Natural killer cell (primary cell): Measurements from ENCODE around the gene NPIPA3. TPM values are rescaled to one million over a fixed set of nuclear protein-coding genes. Genes with fewer than 3 reads are reported as not detected.
"Not testable (repeated sequence)": the region's sequence is repeated elsewhere in the genome, so short reads cannot be mapped to it uniquely, and the experiment has no call there.

Source experiments
- ATAC-seq, 3 donors: fragments of 150-1000 bp in 2 of 3; fragments of 200-7000 bp in 1 of 3; cut with Tn5 transposase; 1 replicate in 1 of 3; 2 replicates in 2 of 3; pipeline ENCODE4 v1.10.0; 2021; ENCODE audit warnings: mild to moderate bottlenecking in 2 of 3, moderate library complexity in 2 of 3
- DNase-seq, 2 donors: peaks; one replicate each; pipeline versions ENCODE4 v3.0.0 to v3.0.0-alpha.2; 2013 to 2021; ENCODE audit warnings: mixed read lengths in 1 of 2
- H3K27ac ChIP-seq: one replicate; pipeline ENCODE4 v1.5.1; 2013; ENCODE audit warnings: mild to moderate bottlenecking, low read length
- H3K27me3 ChIP-seq: one replicate; pipeline ENCODE4 v1.6.1; 2013; ENCODE audit warnings: low read length; ENCODE audit not compliant: control insufficient read depth, insufficient read depth
- H3K36me3 ChIP-seq: one replicate; pipeline ENCODE4 v1.6.1; 2013; ENCODE audit warnings: low read length; ENCODE audit not compliant: control insufficient read depth, insufficient read depth
- H3K4me1 ChIP-seq: one replicate; pipeline ENCODE4 v1.6.1; 2013; ENCODE audit warnings: low read length; ENCODE audit not compliant: control insufficient read depth, insufficient read depth
- H3K4me3 ChIP-seq: one replicate; pipeline ENCODE4 v1.5.1; 2013; ENCODE audit warnings: low read length
- H3K9me3 ChIP-seq: one replicate; pipeline ENCODE4 v1.6.1; 2013; ENCODE audit warnings: low read length; ENCODE audit not compliant: control insufficient read depth, insufficient read depth
- H3K27ac Mint-ChIP-seq, 2 donors: one replicate each; pipeline ENCODE4 v1.8.0; 2022; ENCODE audit warnings: mild to moderate bottlenecking in 2 of 2, mixed read lengths in 2 of 2, moderate library complexity in 1 of 2
- H3K27me3 Mint-ChIP-seq, 2 donors: one replicate each; pipeline ENCODE4 v1.8.0; 2022; ENCODE audit warnings: low read depth in 2 of 2, mixed read lengths in 2 of 2
- H3K36me3 Mint-ChIP-seq: one replicate; pipeline ENCODE4 v1.8.0; 2022; ENCODE audit warnings: mixed read lengths
- H3K4me1 Mint-ChIP-seq, 2 donors: one replicate each; pipeline ENCODE4 v1.8.0; 2022; ENCODE audit warnings: mixed read lengths in 2 of 2
- H3K4me3 Mint-ChIP-seq: one replicate; pipeline ENCODE4 v1.8.0; 2022; ENCODE audit warnings: mild to moderate bottlenecking, moderate library complexity, mixed read lengths
- H3K9me3 Mint-ChIP-seq, 2 donors: one replicate each; pipeline ENCODE4 v1.8.0; 2022; ENCODE audit warnings: mixed read lengths in 2 of 2
- WGBS: methylation state at CpG from one replicate; pipeline ENCODE4 v1.1.7; 2013; ENCODE audit warnings: missing lambda C conversion rate; ENCODE audit not compliant: insufficient coverage; 5-methylcytosine and 5-hydroxymethylcytosine counted together
- intact Hi-C: fragments of 100-400 bp; cut with micrococcal nuclease; formaldehyde crosslinking; loops from one replicate; pipeline ENCODE4 v1.14.2; 2022
- total RNA-seq, 4 donors: library from RNA; stranded (reverse); fragments of 120-200 nt in 1 of 4; gene quantifications; one replicate each; pipeline versions ENCODE4 v1.2.3 to v1.2.4, GENCODE V29; 2013 to 2022

NPIPA3 gene
- total RNA-seq, 3 donors from 2014 or later (not counting 1 experiment from before 2014, with no cell fraction given) = 3.1 TPM; not detected in 2

- H3K27ac Mint-ChIP-seq = not testable (repeated sequence)
These were observed 30.0 kb downstream of the NPIPA3 start for GRCh38 chr16:14733233-14733632.

GRCh38 chr16:14740832-14741385, 37.7 kb downstream of the NPIPA3 start:
- WGBS = no CpG with 5 or more reads among the region's 10 CpGs
- H3K27ac ChIP-seq, ATAC-seq, H3K4me1 Mint-ChIP-seq, H3K27me3 Mint-ChIP-seq, H3K4me3 Mint-ChIP-seq, H3K9me3 Mint-ChIP-seq, DNase-seq, H3K36me3 ChIP-seq, intact Hi-C loops, H3K27ac Mint-ChIP-seq, H3K4me3 ChIP-seq, H3K36me3 Mint-ChIP-seq, H3K9me3 ChIP-seq, H3K4me1 ChIP-seq, H3K27me3 ChIP-seq: not testable (repeated sequence)

More at GRCh38 chr16:14733233-14733632, 30.0 kb downstream of the NPIPA3 start:
- H3K36me3 Mint-ChIP-seq, H3K4me3 ChIP-seq, H3K27me3 Mint-ChIP-seq, H3K27ac ChIP-seq, DNase-seq, H3K36me3 ChIP-seq, intact Hi-C loops, ATAC-seq, H3K4me1 ChIP-seq, H3K4me1 Mint-ChIP-seq, H3K9me3 ChIP-seq, H3K9me3 Mint-ChIP-seq, H3K4me3 Mint-ChIP-seq, H3K27me3 ChIP-seq: not testable (repeated sequence)
- no CpG with 5 or more reads among the region's 28 CpGs for WGBS

- H3K27me3 Mint-ChIP-seq, H3K9me3 Mint-ChIP-seq, DNase-seq, H3K9me3 ChIP-seq, H3K4me3 ChIP-seq, H3K27ac Mint-ChIP-seq, intact Hi-C loops, H3K36me3 Mint-ChIP-seq, H3K27ac ChIP-seq, H3K4me3 Mint-ChIP-seq, H3K4me1 Mint-ChIP-seq, ATAC-seq, H3K4me1 ChIP-seq, H3K27me3 ChIP-seq, H3K36me3 ChIP-seq: not testable (repeated sequence)
- WGBS = no CpG with 5 or more reads among the region's 11 CpGs
These were observed 38.6 kb downstream of the NPIPA3 start for GRCh38 chr16:14741794-14742193.

- H3K27me3 Mint-ChIP-seq, H3K9me3 Mint-ChIP-seq, H3K27ac Mint-ChIP-seq, H3K36me3 Mint-ChIP-seq, H3K4me1 Mint-ChIP-seq, H3K27ac ChIP-seq, H3K4me1 ChIP-seq, H3K27me3 ChIP-seq, intact Hi-C loops, H3K4me3 ChIP-seq, H3K4me3 Mint-ChIP-seq, DNase-seq, H3K36me3 ChIP-seq, H3K9me3 ChIP-seq: not testable (repeated sequence)
- no CpG with 5 or more reads among the region's 73 CpGs for WGBS
- peak; percentile 99 to 100 (median 99) for ATAC-seq
These were observed 39.3 kb downstream of the NPIPA3 start, which contains the start of gene NPIPA2 for GRCh38 chr16:14742273-14743128. Gene NPIPA2 (plus strand): TSS chr16:14742533. CDS start chr16:14748066, 5,533 bp downstream.

GRCh38 chr16:14773654-14774053, 70.4 kb downstream of the NPIPA3 start:
- intact Hi-C loops, H3K9me3 ChIP-seq, H3K4me3 Mint-ChIP-seq, DNase-seq, H3K27me3 ChIP-seq, H3K9me3 Mint-ChIP-seq, H3K4me1 ChIP-seq, H3K4me3 ChIP-seq, H3K27ac Mint-ChIP-seq, ATAC-seq, H3K4me1 Mint-ChIP-seq, H3K36me3 Mint-ChIP-seq, H3K36me3 ChIP-seq, H3K27ac ChIP-seq, H3K27me3 Mint-ChIP-seq: not testable (repeated sequence)
- no CpG with 5 or more reads among the region's 2 CpGs for WGBS

- ATAC-seq, H3K27ac Mint-ChIP-seq, DNase-seq, H3K9me3 Mint-ChIP-seq, H3K36me3 Mint-ChIP-seq, H3K4me1 ChIP-seq, H3K9me3 ChIP-seq, H3K27me3 Mint-ChIP-seq, H3K4me3 ChIP-seq, H3K4me1 Mint-ChIP-seq, H3K36me3 ChIP-seq, H3K4me3 Mint-ChIP-seq, intact Hi-C loops, H3K27ac ChIP-seq, H3K27me3 ChIP-seq: not testable (repeated sequence)
- WGBS = no CpG with 5 or more reads among the region's 2 CpGs
These were observed 72.4 kb downstream of the NPIPA3 start for GRCh38 chr16:14775624-14776023.
